Activated CD8-positive, alpha-beta memory T cell treated with anti-CD3 and anti-CD28 coated beads for 1 hour (primary cell): ENCODE measurements around the gene ORC6.

Source experiments
- DNase-seq, 2 donors: peaks; one replicate each; pipeline ENCODE4 v3.0.0-alpha.2; 2020; ENCODE audit warnings: low read depth in 1 of 2; ENCODE audit errors: extremely low read depth in 1 of 2

ORC6 gene

DNA sequence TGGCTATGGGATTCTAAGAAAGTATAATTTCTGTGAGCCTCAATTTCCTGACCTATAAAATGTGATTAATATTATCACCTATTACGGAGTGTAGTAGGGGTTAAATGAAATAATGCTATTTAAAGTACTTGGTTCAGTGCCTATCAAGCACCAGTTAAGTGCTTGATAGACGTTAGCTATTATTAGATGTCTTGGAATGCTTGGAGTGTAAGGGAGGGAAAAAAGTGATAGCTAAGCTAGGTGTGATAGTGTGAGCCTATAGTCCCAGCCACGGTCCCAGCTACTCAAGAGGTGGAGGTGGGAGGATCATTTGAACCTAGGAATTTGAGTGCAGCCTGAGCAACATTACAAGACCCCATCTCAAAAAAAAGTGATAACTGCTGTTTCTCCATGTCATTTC is 7.5 kb downstream of the ORC6 start:
- no peak for DNase-seq

- no peak for DNase-seq
Measured at GRCh38 chr16:46700048-46700447, 10.6 kb downstream of the ORC6 start.

- DNase-seq, result no peak
Measured at GRCh38 chr16:46701615-46702014, 12.2 kb downstream of the ORC6 start.

- DNase-seq, result no peak
Measured at GRCh38 chr16:46702030-46702429, 12.6 kb downstream of the ORC6 start.

DNA sequence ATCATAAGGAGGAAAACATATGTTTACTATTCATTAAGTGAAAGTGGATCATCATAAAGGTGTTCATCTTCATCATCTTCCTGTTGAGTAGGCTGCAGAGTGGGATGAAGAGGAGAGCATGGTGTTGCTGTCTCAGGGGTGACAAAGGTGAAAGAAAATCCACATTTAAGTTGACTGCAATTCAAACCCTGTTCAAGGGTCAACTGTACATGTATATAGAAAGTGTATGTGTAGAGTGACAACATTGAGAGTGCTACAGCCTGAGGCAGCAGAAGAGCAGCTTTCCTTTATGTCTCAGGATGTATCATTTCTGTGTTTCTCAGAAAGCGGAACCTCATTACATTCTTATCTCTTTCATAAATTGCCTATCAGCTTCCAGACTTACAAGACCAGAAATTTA is 17.2 kb downstream of the ORC6 start:
- DNase-seq, result no peak

DNA sequence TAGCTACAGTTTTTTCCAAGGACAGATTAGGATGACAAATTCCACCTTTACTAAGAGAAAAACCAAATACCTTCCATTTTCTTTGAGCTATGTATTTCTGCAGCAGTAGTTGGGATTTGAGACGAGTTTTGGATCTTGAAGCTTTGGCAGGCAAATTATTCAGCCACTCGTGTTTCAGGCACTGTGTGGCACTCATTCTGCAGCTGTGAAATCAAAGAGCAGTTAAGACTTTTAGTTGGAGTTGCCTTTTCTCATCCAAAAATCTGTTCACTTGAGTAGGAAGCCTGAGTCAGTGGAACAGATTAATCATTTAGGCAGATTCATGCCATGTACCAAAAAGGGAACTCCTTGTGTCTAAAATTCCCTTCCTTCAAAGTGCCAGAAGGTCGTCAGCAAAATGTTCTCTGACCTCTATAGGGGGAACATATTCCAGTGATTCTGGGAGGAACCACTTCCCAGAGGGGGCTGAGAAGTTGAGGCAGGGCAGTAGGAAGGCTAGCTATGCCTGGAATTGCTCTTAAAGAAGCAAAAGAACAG is 20.1 kb downstream of the ORC6 start:
- DNase-seq, result no peak

- no peak for DNase-seq
Measured at GRCh38 chr16:46711106-46712058, 21.9 kb downstream of the ORC6 start.

GRCh38 chr16:46712911-46713310 is 23.5 kb downstream of the ORC6 start:
- DNase-seq, result no peak

GRCh38 chr16:46713634-46714033 is 24.2 kb downstream of the ORC6 start:
- DNase-seq, result no peak

GRCh38 chr16:46714797-46715591 is 25.5 kb downstream of the ORC6 start:
- no peak for DNase-seq

- no peak for DNase-seq
Measured at GRCh38 chr16:46715769-46716305, 26.4 kb downstream of the ORC6 start.

- DNase-seq, result no peak
Measured at GRCh38 chr16:46717692-46718091, 28.2 kb downstream of the ORC6 start.

- DNase-seq, result no peak
Measured at GRCh38 chr16:46718214-46718613, 28.8 kb downstream of the ORC6 start.

GRCh38 chr16:46719528-46719927 is 30.1 kb downstream of the ORC6 start:
- DNase-seq, result no peak

DNA sequence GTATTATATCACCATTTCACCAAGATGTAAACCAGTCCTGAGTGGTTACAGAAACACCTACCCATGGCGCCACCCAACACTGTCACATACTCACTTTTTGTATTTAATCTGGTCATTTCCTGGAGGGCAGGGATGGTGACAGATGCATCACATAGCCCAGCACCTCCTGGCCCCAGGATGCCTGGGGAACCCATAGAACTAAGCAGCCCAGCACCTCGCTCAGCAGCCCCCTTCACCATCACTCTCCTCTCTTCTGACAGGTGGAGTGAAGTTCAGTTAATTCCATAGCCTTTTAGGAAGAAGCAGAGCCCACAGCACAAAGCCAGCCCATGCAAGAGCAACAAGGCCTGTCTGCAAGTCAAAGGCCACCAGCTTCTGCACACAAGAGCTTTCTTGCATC is 31.2 kb downstream of the ORC6 start:
- DNase-seq, result no peak

GRCh38 chr16:46721885-46722284 is 32.4 kb downstream of the ORC6 start:
- DNase-seq, result no peak

GRCh38 chr16:46727184-46727583 is 37.7 kb downstream of the ORC6 start:
- DNase-seq, result no peak

GRCh38 chr16:46727630-46728029 is 38.2 kb downstream of the ORC6 start:
- DNase-seq, result no peak

- DNase-seq, result no peak
Measured at GRCh38 chr16:46728806-46729205, 39.3 kb downstream of the ORC6 start.

DNA sequence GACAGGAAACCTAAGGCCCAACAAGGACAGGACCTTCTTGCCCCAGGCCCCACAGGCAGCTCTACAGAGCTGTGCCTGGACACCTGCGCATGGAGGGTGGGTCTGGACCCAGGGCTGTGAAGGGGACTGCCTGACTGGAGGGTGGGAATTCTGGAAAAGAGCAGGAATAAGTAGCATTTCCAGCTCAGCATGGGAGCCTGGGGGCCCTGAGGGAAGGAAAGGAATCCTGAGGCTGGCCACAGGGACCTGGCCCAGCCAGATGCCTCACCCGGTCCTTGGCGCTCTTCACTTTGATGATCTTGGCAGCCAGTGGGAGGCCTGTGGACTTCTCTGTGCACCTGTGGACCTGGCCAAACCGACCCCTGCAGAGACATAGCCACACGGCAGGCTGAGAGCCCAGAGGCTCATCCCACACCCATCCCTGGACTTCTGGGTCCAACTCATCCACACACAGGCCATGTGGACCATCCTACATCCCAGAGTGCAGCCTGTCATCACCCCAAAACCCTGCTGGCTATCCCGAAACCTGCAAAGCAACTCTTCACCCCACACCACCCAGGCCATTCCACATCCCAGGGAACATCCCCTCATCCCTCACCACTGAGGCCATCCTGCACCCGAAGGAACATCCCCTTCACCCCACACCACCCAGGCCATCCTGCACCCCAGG is 40.0 kb downstream of the ORC6 start:
- DNase-seq, result no peak

DNA sequence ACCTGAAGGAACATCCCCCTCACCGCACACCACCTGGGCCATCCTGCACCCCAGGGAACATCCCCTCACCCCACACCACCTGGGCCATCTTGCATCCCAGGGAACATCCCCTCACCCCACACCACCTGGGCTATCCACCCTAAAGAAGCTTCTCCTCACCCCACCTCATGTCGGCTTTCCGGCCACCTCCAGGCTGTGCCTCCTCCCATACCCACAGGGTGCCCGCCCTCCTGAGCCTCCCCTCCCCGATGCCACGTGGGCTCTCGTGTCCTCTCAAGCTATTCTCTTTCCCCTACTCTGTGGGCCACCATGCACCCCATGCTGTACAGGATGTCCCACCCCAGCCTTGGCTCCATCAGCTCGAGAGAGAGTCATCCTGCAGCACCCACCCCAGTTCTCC is 40.7 kb downstream of the ORC6 start:
- DNase-seq, result no peak
